HG03378 (cell line): ENCODE results near the gene MS4A4E.
"Not testable (repeated sequence)": the region's sequence is repeated elsewhere in the genome, so short reads cannot be mapped to it uniquely, and the experiment has no call there.

Experiments used
- ATAC-seq: cut with Tn5 transposase; IDR thresholded peaks from one replicate; pipeline ENCODE4 v1.9.1; 2021; ENCODE audit warnings: mild to moderate bottlenecking, moderate library complexity; ENCODE audit not compliant: unreplicated experiment

MS4A4E gene

GRCh38 chr11:60242740-60243239 lies at the start of gene MS4A4E:
MS4A4E (minus strand) TSS chr11:60243137; CDS start chr11:60230055, 13,082 bp downstream.
- no peak for ATAC-seq

GRCh38 chr11:60292145-60292544 lies 49.2 kb upstream of the MS4A4E start:
- ATAC-seq = no peak

- ATAC-seq = no peak
Observed at GRCh38 chr11:60288531-60288930, 45.6 kb upstream of the MS4A4E start.

- ATAC-seq = not testable (repeated sequence)
Observed at GRCh38 chr11:60285411-60286126, 42.6 kb upstream of the MS4A4E start.

GRCh38 chr11:60282286-60282685 lies 39.3 kb upstream of the MS4A4E start:
- no peak for ATAC-seq

- ATAC-seq = no peak
Observed at GRCh38 chr11:60281485-60281884, 38.5 kb upstream of the MS4A4E start.

- no peak for ATAC-seq
Observed at GRCh38 chr11:60280412-60280811, 37.5 kb upstream of the MS4A4E start, which contains the start of gene MS4A4A. MS4A4A (plus strand) TSS chr11:60280666; CDS start chr11:60280676, 10 bp downstream.

- no peak for ATAC-seq
Observed at GRCh38 chr11:60274416-60274815, 31.5 kb upstream of the MS4A4E start.

- ATAC-seq = no peak
Observed at GRCh38 chr11:60265373-60266214, 22.7 kb upstream of the MS4A4E start.

GRCh38 chr11:60264644-60265043 lies 21.7 kb upstream of the MS4A4E start:
- ATAC-seq = no peak

GRCh38 chr11:60263402-60263801 lies 20.5 kb upstream of the MS4A4E start:
- no peak for ATAC-seq

GRCh38 chr11:60261014-60261413 lies 18.1 kb upstream of the MS4A4E start:
- ATAC-seq = no peak

- no peak for ATAC-seq
Observed at GRCh38 chr11:60257956-60258722, 15.2 kb upstream of the MS4A4E start.

- ATAC-seq = no peak
Observed at GRCh38 chr11:60252213-60253108, 9.5 kb upstream of the MS4A4E start.

GRCh38 chr11:60251485-60252212 lies 8.7 kb upstream of the MS4A4E start:
- ATAC-seq = no peak

- no peak for ATAC-seq
Observed at GRCh38 chr11:60241786-60242185, 1.2 kb downstream of the MS4A4E start.

- ATAC-seq = no peak
Observed at GRCh38 chr11:60240662-60241061, 2.3 kb downstream of the MS4A4E start.

- ATAC-seq = no peak
Observed at GRCh38 chr11:60235321-60235720, 7.6 kb downstream of the MS4A4E start.

- no peak for ATAC-seq
Observed at GRCh38 chr11:60230681-60231080, 12.3 kb downstream of the MS4A4E start.
